Neural progenitor cell (in vitro differentiated cells): ENCODE data around the gene RBMS1.

ENCODE experiments used
- EZH2 ChIP-seq: fragments of 200-600 bp; sonication (generic); IDR thresholded peaks from 2 replicates; pipeline ENCODE4 v1.6.1; 2017; ENCODE audit warnings: antibody characterized with exemption, mild to moderate bottlenecking, moderate library complexity
- EZH2phosphoT487 ChIP-seq: fragments of 200-600 bp; sonication (generic); IDR thresholded peaks from 2 replicates; pipeline ENCODE4 v1.6.1; 2017; ENCODE audit warnings: antibody characterized with exemption
- TF ChIP-seq, protein P1 (sequence below): fragments of 200-600 bp; sonication (generic); IDR thresholded peaks from 2 replicates; pipeline ENCODE4 v1.5.1; 2017; ENCODE audit warnings: antibody characterized with exemption, mild to moderate bottlenecking

DNA sequence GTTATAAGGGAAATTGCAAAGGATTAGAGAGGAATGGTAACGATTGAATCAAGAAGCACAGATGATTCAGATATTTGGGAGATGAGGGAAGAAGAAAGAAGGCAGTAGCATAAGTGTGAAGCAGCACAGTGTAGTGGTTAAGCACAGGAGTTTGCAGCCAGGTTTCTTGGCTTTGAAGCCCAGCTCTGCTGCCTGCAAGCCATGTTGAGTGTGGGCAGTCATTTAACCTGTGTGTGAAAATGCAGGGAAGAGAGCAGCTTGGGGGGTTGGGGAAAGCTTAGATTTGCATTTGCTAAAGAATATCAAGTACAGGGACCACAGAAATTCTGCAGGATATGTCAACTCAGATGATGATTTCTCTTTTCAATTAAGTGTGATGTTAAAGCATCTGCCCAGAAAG is 21.5 kb upstream of the RBMS1 start:
- TF ChIP-seq, protein P1, sequence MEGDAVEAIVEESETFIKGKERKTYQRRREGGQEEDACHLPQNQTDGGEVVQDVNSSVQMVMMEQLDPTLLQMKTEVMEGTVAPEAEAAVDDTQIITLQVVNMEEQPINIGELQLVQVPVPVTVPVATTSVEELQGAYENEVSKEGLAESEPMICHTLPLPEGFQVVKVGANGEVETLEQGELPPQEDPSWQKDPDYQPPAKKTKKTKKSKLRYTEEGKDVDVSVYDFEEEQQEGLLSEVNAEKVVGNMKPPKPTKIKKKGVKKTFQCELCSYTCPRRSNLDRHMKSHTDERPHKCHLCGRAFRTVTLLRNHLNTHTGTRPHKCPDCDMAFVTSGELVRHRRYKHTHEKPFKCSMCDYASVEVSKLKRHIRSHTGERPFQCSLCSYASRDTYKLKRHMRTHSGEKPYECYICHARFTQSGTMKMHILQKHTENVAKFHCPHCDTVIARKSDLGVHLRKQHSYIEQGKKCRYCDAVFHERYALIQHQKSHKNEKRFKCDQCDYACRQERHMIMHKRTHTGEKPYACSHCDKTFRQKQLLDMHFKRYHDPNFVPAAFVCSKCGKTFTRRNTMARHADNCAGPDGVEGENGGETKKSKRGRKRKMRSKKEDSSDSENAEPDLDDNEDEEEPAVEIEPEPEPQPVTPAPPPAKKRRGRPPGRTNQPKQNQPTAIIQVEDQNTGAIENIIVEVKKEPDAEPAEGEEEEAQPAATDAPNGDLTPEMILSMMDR, result no peak
- TF ChIP-seq EZH2 (no peak), EZH2phosphoT487 (no peak)
